ENCODE data around the gene CABP4.

The CABP4 gene

GRCh38 chr11:67501854-67502253 lies 46.7 kb downstream of the CABP4 start:
- Histone ChIP-seq H2BK12ac (ENCODE audit: low read length in 2 of 2) (no peak overlapping the region), H3K27me3 (ENCODE audit: control insufficient read depth in 1 of 2, insufficient read depth in 1 of 2, low read length in 2 of 2) (no peaks in the 10 kb centered on the region), H3K36me3 (ENCODE audit: control insufficient read depth in 1 of 2, insufficient read depth in 2 of 2, low read depth in 1 of 2, low read length in 2 of 2) (peaks cover 6 to 71% of the 10 kb centered on the region in 2 experiments), H3K18ac (ENCODE audit: low read depth in 1 of 2, low read length in 2 of 2) (no peak overlapping the region), H3K9me3 (ENCODE audit: control insufficient read depth, low read length) (no peaks in the 10 kb centered on the region), H3K79me1 (replicated peaks; ENCODE audit: low read length, poor library complexity, severe bottlenecking) (peaks cover 38% of the 10 kb centered on the region), H3K14ac (ENCODE audit: low read length in 2 of 2) (no peak overlapping the region), H4K91ac (ENCODE audit: low read length) (no peak overlapping the region), H2BK5ac (ENCODE audit: low read depth, low read length, poor library complexity, severe bottlenecking) (no peak overlapping the region), H3K27ac (ENCODE audit: low read length, poor library complexity, severe bottlenecking) (no peak overlapping the region), H3K4me3 (ENCODE audit: insufficient read depth in 1 of 2, low read depth in 1 of 2, low read length in 2 of 2) (no peak overlapping the region), H3K4me1 (ENCODE audit: control insufficient read depth, insufficient read depth, low read depth, low read length) (peaks cover 47% of the 10 kb centered on the region), H2AFZ (ENCODE audit: low read depth, low read length) (no peak overlapping the region), H2BK120ac (ENCODE audit: low read depth, low read length) (no peak overlapping the region), H2AK5ac (ENCODE audit: low read length, severe bottlenecking) (no peak overlapping the region), H2BK15ac (ENCODE audit: low read depth, poor library complexity, severe bottlenecking) (no peak overlapping the region), H3K9ac (ENCODE audit: low read length) (no peak overlapping the region), H3K4ac (ENCODE audit: low read depth in 1 of 2, low read length in 2 of 2) (no peak overlapping the region), H3K4me2 (ENCODE audit: low read length, poor library complexity, severe bottlenecking) (no peak overlapping the region), H3K23ac (ENCODE audit: low read length in 2 of 2) (no peak overlapping the region), H4K8ac (ENCODE audit: low read length) (no peak overlapping the region)
- WGBS, result 96% methylated on average over 18 of the region's 18 CpGs
- DNase-seq, result no peak

DNA sequence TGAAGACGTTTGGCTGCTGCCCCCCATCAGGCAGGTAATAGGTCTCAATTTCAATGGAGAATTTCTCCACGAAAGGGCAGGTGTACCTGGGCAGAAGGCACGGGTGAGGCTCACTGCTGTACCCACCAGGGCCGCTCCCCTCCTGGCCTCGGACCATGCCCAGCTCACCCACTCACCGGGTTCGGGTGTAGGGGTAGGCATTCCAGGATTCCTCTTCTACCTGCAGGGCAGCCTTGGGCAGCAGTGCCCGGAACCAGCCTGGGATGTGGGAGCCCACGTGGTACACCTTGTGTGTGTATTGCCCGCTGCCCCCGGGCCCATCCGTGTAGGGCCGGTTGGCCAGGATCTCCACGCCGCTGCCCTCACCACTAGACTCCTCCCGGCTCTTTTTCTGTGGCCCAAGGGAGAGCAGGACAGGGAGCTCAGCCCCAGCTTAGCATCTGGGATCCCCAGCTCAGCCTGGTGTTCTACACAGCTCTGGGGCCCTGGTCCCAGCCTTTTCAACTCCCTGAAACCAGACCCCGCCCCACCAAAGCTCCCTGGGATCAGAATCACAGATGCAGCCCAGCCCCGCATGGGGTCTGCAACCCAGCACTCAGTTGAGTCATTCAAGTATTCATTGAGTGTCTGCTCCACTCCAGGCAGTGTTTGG lies 47.3 kb downstream of the CABP4 start:
- Histone ChIP-seq H3K4me3 (ENCODE audit: insufficient read depth in 1 of 2, low read depth in 1 of 2, low read length in 2 of 2) (no peak overlapping the region), H2AFZ (ENCODE audit: low read depth, low read length) (no peak overlapping the region), H3K9me3 (ENCODE audit: control insufficient read depth, low read length) (no peaks in the 10 kb centered on the region), H3K79me1 (replicated peaks; ENCODE audit: low read length, poor library complexity, severe bottlenecking) (peaks cover 33% of the 10 kb centered on the region), H2AK5ac (ENCODE audit: low read length, severe bottlenecking) (no peak overlapping the region), H3K18ac (ENCODE audit: low read depth in 1 of 2, low read length in 2 of 2) (no peak overlapping the region), H2BK15ac (ENCODE audit: low read depth, poor library complexity, severe bottlenecking) (no peak overlapping the region), H3K4me2 (ENCODE audit: low read length, poor library complexity, severe bottlenecking) (no peak overlapping the region), H4K91ac (ENCODE audit: low read length) (no peak overlapping the region), H3K4ac (ENCODE audit: low read depth in 1 of 2, low read length in 2 of 2) (no peak overlapping the region), H3K27me3 (ENCODE audit: control insufficient read depth in 1 of 2, insufficient read depth in 1 of 2, low read length in 2 of 2) (no peaks in the 10 kb centered on the region), H2BK12ac (ENCODE audit: low read length in 2 of 2) (no peak overlapping the region), H3K23ac (ENCODE audit: low read length in 2 of 2) (no peak overlapping the region), H2BK120ac (ENCODE audit: low read depth, low read length) (no peak overlapping the region), H2BK5ac (ENCODE audit: low read depth, low read length, poor library complexity, severe bottlenecking) (no peak overlapping the region), H3K9ac (ENCODE audit: low read length) (no peak overlapping the region), H3K14ac (ENCODE audit: low read length in 2 of 2) (no peak overlapping the region), H4K8ac (ENCODE audit: low read length) (no peak overlapping the region), H3K27ac (ENCODE audit: low read length, poor library complexity, severe bottlenecking) (no peak overlapping the region), H3K4me1 (ENCODE audit: control insufficient read depth, insufficient read depth, low read depth, low read length) (peaks cover 49% of the 10 kb centered on the region), H3K36me3 (ENCODE audit: control insufficient read depth in 1 of 2, insufficient read depth in 2 of 2, low read depth in 1 of 2, low read length in 2 of 2) (peaks cover 6 to 69% of the 10 kb centered on the region in 2 experiments)
- WGBS, result 96% methylated on average over 18 of the region's 18 CpGs
- no peak for DNase-seq

DNA sequence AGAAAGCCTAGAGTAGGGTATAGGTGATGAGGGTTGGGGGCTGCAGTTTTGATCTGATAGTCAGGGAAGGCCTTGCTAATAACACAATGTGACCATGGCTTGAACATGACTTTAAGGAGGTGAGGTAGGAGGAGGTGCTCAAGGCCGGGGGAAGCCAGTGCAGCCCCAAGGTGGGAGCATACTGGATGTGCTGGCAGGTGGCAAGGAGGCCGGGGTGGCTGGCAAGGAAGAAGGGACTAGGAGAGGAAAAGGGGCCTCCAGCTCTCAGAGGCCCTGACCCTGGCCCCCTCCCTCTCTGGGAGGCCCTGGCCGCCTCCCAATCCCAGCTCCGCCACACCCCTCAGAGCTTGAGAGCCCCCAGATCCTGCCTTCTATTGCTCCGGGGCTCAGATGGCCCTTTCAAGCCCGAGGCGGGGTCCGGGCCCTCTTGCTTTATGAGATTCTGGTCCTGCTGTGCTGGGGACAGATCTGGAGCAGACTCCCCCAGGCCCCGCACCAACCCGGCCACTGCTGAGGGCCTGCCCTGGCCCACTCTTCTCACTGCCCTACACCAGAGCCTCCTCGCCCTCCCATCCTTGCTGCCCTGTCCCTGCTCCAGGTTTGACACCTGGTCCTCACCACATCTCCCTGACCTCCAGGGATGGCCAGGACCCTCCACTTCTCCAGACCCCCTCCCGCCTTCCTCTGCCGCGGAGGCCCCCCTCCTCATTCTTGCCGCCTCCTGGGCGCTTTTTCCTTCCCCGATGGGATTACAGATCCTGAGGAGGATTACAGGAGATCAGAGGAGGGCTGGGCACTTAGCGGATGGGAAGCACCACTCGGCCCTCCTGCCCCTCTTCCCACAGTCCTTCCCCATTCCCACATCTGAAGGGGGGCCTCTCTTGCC lies 48.2 kb downstream of the CABP4 start:
- Histone ChIP-seq H2BK15ac (ENCODE audit: low read depth, poor library complexity, severe bottlenecking) (no peak overlapping the region), H2BK5ac (ENCODE audit: low read depth, low read length, poor library complexity, severe bottlenecking) (no peak overlapping the region), H2AFZ (ENCODE audit: low read depth, low read length) (no peak overlapping the region), H3K4me3 (ENCODE audit: insufficient read depth in 1 of 2, low read depth in 1 of 2, low read length in 2 of 2) (peak overlapping the region; percentile 67 to 91), H3K27me3 (ENCODE audit: control insufficient read depth in 1 of 2, insufficient read depth in 1 of 2, low read length in 2 of 2) (no peaks in the 10 kb centered on the region), H3K18ac (ENCODE audit: low read depth in 1 of 2, low read length in 2 of 2) (no peak overlapping the region), H3K23ac (ENCODE audit: low read length in 2 of 2) (no peak overlapping the region), H3K4ac (ENCODE audit: low read depth in 1 of 2, low read length in 2 of 2) (no peak overlapping the region), H3K36me3 (ENCODE audit: control insufficient read depth in 1 of 2, insufficient read depth in 2 of 2, low read depth in 1 of 2, low read length in 2 of 2) (peaks cover 6 to 60% of the 10 kb centered on the region in 2 experiments), H3K4me1 (ENCODE audit: control insufficient read depth, insufficient read depth, low read depth, low read length) (peaks cover 45% of the 10 kb centered on the region), H3K79me1 (replicated peaks; ENCODE audit: low read length, poor library complexity, severe bottlenecking) (peaks cover 24% of the 10 kb centered on the region), H3K9me3 (ENCODE audit: control insufficient read depth, low read length) (no peaks in the 10 kb centered on the region), H3K27ac (ENCODE audit: low read length, poor library complexity, severe bottlenecking) (no peak overlapping the region), H3K14ac (ENCODE audit: low read length in 2 of 2) (peak overlapping the region in 1 of 2 experiments; percentile 80), H4K91ac (ENCODE audit: low read length) (no peak overlapping the region), H2BK120ac (ENCODE audit: low read depth, low read length) (no peak overlapping the region), H3K9ac (ENCODE audit: low read length) (peak overlapping the region; percentile 83), H3K4me2 (ENCODE audit: low read length, poor library complexity, severe bottlenecking) (peak overlapping the region; percentile 82), H2BK12ac (ENCODE audit: low read length in 2 of 2) (no peak overlapping the region), H4K8ac (ENCODE audit: low read length) (no peak overlapping the region), H2AK5ac (ENCODE audit: low read length, severe bottlenecking) (no peak overlapping the region)
- DNase-seq, result no peak
- 85% methylated on average over 14 of the region's 19 CpGs for WGBS

Measured in mesenchymal stem cell (in vitro differentiated cells and primary cell).